Keratinocyte (primary cell): ENCODE results near the gene RPS15A. TPM values are rescaled to one million over a fixed set of nuclear protein-coding genes. Genes with fewer than 3 reads are reported as not detected.
"Not testable (repeated sequence)": the region's sequence is repeated elsewhere in the genome, so short reads cannot be mapped to it uniquely, and the experiment has no call there.

Source experiments
- DNase-seq: peaks from one replicate; pipeline ENCODE4 v3.0.0-alpha.2; 2011; ENCODE audit warnings: low read depth, missing footprints, low spot score
- FAIRE-seq: peaks from 2 replicates; lab custom pipeline; 2011; peaks lifted over from hg19 to GRCh38; lab: Jason Lieb, UNC
- H2AFZ ChIP-seq: 2 replicates; pipeline ENCODE4 v1.6.0; 2012; ENCODE audit warnings: low read length, control low read depth, inconsistent platforms; ENCODE audit not compliant: control insufficient read depth
- H3K27ac ChIP-seq: 2 replicates; pipeline ENCODE4 v1.5.1; 2011; ENCODE audit warnings: low read length; ENCODE audit not compliant: control insufficient read depth, insufficient read depth
- H3K27me3 ChIP-seq: 3 replicates; pipeline ENCODE4 v1.6.0; 2011; ENCODE audit warnings: low read length; ENCODE audit not compliant: control insufficient read depth, insufficient read depth; ENCODE audit errors: extremely low read depth
- H3K36me3 ChIP-seq, 2 experiments: 2 replicates in 1 of 2; 3 replicates in 1 of 2; pipeline ENCODE4 v1.5.1; 2011; ENCODE audit warnings: low read length in 2 of 2, mild to moderate bottlenecking in 1 of 2; ENCODE audit not compliant: control insufficient read depth in 2 of 2, insufficient read depth in 2 of 2; ENCODE audit errors: extremely low read depth in 1 of 2
- H3K4me1 ChIP-seq: 3 replicates; pipeline ENCODE4 v1.5.1; 2011; ENCODE audit warnings: low read length; ENCODE audit not compliant: control insufficient read depth, insufficient read depth; ENCODE audit errors: extremely low read depth
- H3K4me2 ChIP-seq: 3 replicates; pipeline ENCODE4 v1.6.0; 2011; ENCODE audit warnings: low read depth, low read length; ENCODE audit not compliant: control insufficient read depth, insufficient read depth; ENCODE audit errors: extremely low read depth
- H3K4me3 ChIP-seq, 3 experiments: fragments of 200-600 bp in 1 of 3; sonication (generic) in 1 of 3; 2 replicates in 2 of 3; 3 replicates in 1 of 3; pipeline ENCODE4 v1.5.1; 2011 to 2016; ENCODE audit warnings: low read length in 3 of 3, mild to moderate bottlenecking in 3 of 3, control low read depth in 2 of 3, inconsistent platforms in 1 of 3, low read depth in 1 of 3, mixed read lengths in 1 of 3, mixed run types in 1 of 3, moderate library complexity in 1 of 3; ENCODE audit not compliant: control insufficient read depth in 2 of 3, insufficient read depth in 2 of 3; ENCODE audit errors: extremely low read depth in 1 of 3
- H3K79me2 ChIP-seq: 2 replicates; pipeline ENCODE4 v1.6.0; 2012; ENCODE audit warnings: low read length; ENCODE audit not compliant: control insufficient read depth, insufficient read depth
- H3K9ac ChIP-seq: 3 replicates; pipeline ENCODE4 v1.6.0; 2011; ENCODE audit warnings: low read length; ENCODE audit not compliant: control insufficient read depth, insufficient read depth; ENCODE audit errors: extremely low read depth
- H3K9me1 ChIP-seq: 3 replicates; pipeline ENCODE4 v1.6.0; 2011; ENCODE audit warnings: low read length; ENCODE audit not compliant: control insufficient read depth, insufficient read depth; ENCODE audit errors: extremely low read depth
- H3K9me3 ChIP-seq: 2 replicates; pipeline ENCODE4 v1.5.1; 2012; ENCODE audit warnings: low read depth, low read length; ENCODE audit not compliant: control insufficient read depth
- H4K20me1 ChIP-seq: 3 replicates; pipeline ENCODE4 v1.6.0; 2011; ENCODE audit warnings: low read length; ENCODE audit not compliant: control insufficient read depth, insufficient read depth; ENCODE audit errors: extremely low read depth
- dilution Hi-C: fragments of 300-500 bp; cut with MboI; formaldehyde crosslinking; loops from one replicate; pipeline ENCODE4 v1.7.0; 2020; ENCODE audit warnings: low sequenced_read_pairs; ENCODE audit not compliant: extremely low pct_ligation_motif_present
- polyA plus RNA-seq, 5 experiments: library from polyadenylated mRNA; depleted of rRNA in 3 of 5; stranded (reverse) in 3 of 5; stranded (forward) in 1 of 5; unstranded in 1 of 5; fragments of >200 nt; gene quantifications; 1 replicate in 1 of 5; 2 replicates in 3 of 5; 3 replicates in 1 of 5; pipeline versions ENCODE4 v1.2.1 to v1.2.3, GENCODE V29; 2011 to 2012; ENCODE audit warnings: missing spikeins in 2 of 5, low read depth in 1 of 5, low replicate concordance in 1 of 5

Gene RPS15A
- polyA plus RNA-seq, 1 donor (not counting 4 experiments of a cell fraction or from before 2014, with no cell fraction given): 4,116 TPM

DNA sequence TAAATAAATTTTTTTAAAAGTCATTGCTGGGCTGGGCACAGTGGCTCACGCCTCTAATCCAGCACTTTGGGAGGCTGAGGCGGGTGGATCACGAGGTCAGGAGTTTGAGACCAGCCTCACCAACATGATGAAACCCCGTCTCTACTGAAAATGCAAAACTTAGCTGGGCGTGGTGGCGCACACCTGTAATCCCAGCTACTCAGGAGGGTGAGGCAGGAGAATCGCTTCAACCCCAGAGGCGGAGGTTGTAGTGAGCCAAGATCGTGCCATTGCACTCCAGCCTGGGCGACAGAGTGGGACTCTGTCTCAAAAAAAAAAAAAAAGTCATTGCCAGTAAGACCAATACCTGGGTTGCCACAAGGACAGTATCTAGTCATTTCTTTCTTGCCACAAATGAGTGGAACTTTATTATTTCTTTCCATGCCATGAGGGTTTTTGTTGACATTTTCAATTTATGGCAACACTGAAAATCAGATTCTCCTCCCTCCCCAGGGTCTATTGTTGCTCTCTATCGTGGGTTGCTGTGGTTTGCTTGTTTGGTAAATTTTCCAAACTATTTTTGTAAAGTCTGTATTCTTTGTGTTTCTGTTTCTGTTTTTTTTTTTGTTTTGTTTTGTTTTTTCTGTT is 19.7 kb downstream of the RPS15A start:
- H2AFZ ChIP-seq, H3K36me3 ChIP-seq, H3K4me3 ChIP-seq, H3K79me2 ChIP-seq, H3K4me1 ChIP-seq, H3K4me2 ChIP-seq, dilution Hi-C loops, DNase-seq, H3K9me3 ChIP-seq, H3K27ac ChIP-seq, FAIRE-seq, H3K9me1 ChIP-seq, H4K20me1 ChIP-seq, H3K27me3 ChIP-seq, H3K9ac ChIP-seq: not testable (repeated sequence)

DNA sequence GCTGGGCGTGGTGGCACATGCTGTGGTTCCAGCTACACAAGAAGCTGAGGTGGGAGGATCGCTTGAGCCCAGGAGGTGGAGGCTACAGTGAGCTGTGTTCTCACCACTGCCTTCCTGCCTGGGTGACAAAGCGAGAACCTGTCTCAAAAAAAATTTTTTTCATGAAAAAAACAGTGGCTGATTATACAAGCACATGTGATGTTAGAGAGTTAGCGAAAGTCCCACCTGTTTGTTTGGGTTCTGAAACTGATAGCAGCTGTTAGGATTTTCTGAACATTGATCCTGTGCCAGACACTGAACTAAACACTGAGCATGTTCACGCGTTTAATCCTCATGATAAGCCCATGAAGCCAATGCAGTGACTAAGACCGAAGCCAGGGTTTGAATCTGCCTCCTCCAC is 22.9 kb downstream of the RPS15A start:
- H3K27me3 ChIP-seq, H3K4me3 ChIP-seq, H2AFZ ChIP-seq, H3K9ac ChIP-seq, H3K36me3 ChIP-seq, DNase-seq, H4K20me1 ChIP-seq, H3K4me2 ChIP-seq, H3K79me2 ChIP-seq, H3K4me1 ChIP-seq, FAIRE-seq, dilution Hi-C loops, H3K27ac ChIP-seq, H3K9me1 ChIP-seq, H3K9me3 ChIP-seq: not testable (repeated sequence)

DNA sequence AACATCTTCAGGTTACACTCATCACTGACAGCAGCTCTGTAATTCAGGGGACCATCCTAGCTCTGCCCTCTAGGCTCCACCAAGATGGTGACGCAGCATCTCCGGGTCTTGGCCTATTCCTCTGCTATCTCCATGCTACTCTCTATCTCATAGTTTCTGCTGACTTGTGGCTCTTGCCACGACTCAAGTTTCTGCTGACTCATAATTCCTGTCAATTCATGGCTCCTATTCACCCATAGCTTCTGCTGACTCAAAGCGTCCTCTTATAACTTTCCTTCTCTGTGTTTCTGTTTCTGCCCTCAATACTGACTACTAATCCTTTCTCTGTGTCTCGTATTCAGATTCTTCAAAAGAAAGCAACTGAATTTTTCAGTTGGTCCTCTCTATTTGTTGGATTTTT is 27.4 kb downstream of the RPS15A start:
- not testable (repeated sequence) for FAIRE-seq, H3K27ac ChIP-seq, H3K79me2 ChIP-seq

More for the DNA sequence above, 27.4 kb downstream of the RPS15A start:
- H3K4me2 ChIP-seq, DNase-seq, H3K4me1 ChIP-seq, dilution Hi-C loops, H3K9me3 ChIP-seq, H3K9ac ChIP-seq, H3K4me3 ChIP-seq, H4K20me1 ChIP-seq, H3K27me3 ChIP-seq, H2AFZ ChIP-seq, H3K36me3 ChIP-seq, H3K9me1 ChIP-seq: not testable (repeated sequence)
